HepG2 (cell line): ENCODE results near the gene CCDC30. TPM values are rescaled to one million over a fixed set of nuclear protein-coding genes. Genes with fewer than 3 reads are reported as not detected.

Source experiments
- ATAC-seq: fragments of 200-7000 bp; cut with Tn5 transposase; 3 replicates; pipeline ENCODE4 v1.9.1; 2020; ENCODE audit warnings: mild to moderate bottlenecking, moderate library complexity
- BruUV-seq: library from RNA; stranded (reverse); fragments of 400-500 nt; replicated peaks from 2 replicates; lab custom pipeline; 2021; lab: Mats Ljungman, UMichigan
- CTCF ChIA-PET: fragments of 300-600 bp; formaldehyde crosslinking; extraction: SDS; loops from one replicate; lab custom pipeline; 2021; ENCODE audit warnings: low total read pairs, inconsistent platforms, low intra/inter-chr PET ratio; lab: Yijun Ruan, JAX
- POLR2A ChIA-PET: fragments of 350-600 bp; sonication (Branson Sonifier 250); formaldehyde crosslinking; loops from one replicate; lab custom pipeline; 2020; ENCODE audit warnings: antibody characterized with exemption, inconsistent platforms; lab: Yijun Ruan, JAX
- DNase-seq: peaks from one replicate; pipeline ENCODE4 v3.0.0-alpha.2; 2015; ENCODE audit warnings: low spot score
- FAIRE-seq: peaks from 3 replicates; lab custom pipeline; 2011; peaks lifted over from hg19 to GRCh38; lab: Jason Lieb, UNC
- H2AFZ ChIP-seq: one replicate; pipeline ENCODE4 v1.6.1; 2011; ENCODE audit warnings: low read length, inconsistent platforms
- H3K27ac ChIP-seq: fragments of 300-600 bp; 3 replicates; pipeline ENCODE4 v1.8.0; 2011; ENCODE audit warnings: mixed run types, mild to moderate bottlenecking, mixed read lengths, low read length, inconsistent platforms; ENCODE audit not compliant: insufficient read depth; ENCODE audit errors: extremely low read length
- H3K27me3 ChIP-seq, 2 experiments: fragments of 200-600 bp in 1 of 2; 2 replicates in 1 of 2; 3 replicates in 1 of 2; pipeline versions ENCODE4 v1.6.0 to v1.8.0; 2011; ENCODE audit warnings: low read length in 2 of 2, mild to moderate bottlenecking in 2 of 2, moderate library complexity in 2 of 2, inconsistent platforms in 1 of 2; ENCODE audit not compliant: insufficient read depth in 2 of 2, control insufficient read depth in 1 of 2
- H3K36me3 ChIP-seq, 2 experiments: fragments of 200-600 bp in 1 of 2; replicated peaks in 1 of 2; 2 replicates in 1 of 2; 3 replicates in 1 of 2; pipeline versions ENCODE4 v1.5.1 to v1.8.0; 2011; ENCODE audit warnings: low read length in 2 of 2, inconsistent platforms in 1 of 2; ENCODE audit not compliant: insufficient read depth in 2 of 2, control insufficient read depth in 1 of 2
- H3K4me1 ChIP-seq: 2 replicates; pipeline ENCODE4 v1.5.1; 2012; ENCODE audit warnings: low read length, inconsistent platforms; ENCODE audit not compliant: insufficient read depth
- H3K4me2 ChIP-seq: 2 replicates; pipeline ENCODE4 v1.6.0; 2011; ENCODE audit warnings: low read depth, low read length, inconsistent platforms
- H3K4me3 ChIP-seq, 3 experiments: fragments of 200-600 bp in 1 of 3; sonication (generic), shearing (Covaris generic) in 1 of 3; replicated peaks in 1 of 3; 2 replicates each; pipeline ENCODE4 v1.5.1; 2011 to 2016; ENCODE audit warnings: low read length in 3 of 3, inconsistent platforms in 2 of 3, low read depth in 2 of 3, mild to moderate bottlenecking in 2 of 3, control low read depth in 1 of 3, mixed read lengths in 1 of 3; ENCODE audit not compliant: insufficient read depth in 1 of 3
- H3K79me2 ChIP-seq: one replicate; pipeline ENCODE4 v1.6.1; 2011; ENCODE audit warnings: low read length, inconsistent platforms; ENCODE audit not compliant: insufficient read depth
- H3K9ac ChIP-seq: 2 replicates; pipeline ENCODE4 v1.6.0; 2011; ENCODE audit warnings: mild to moderate bottlenecking, low read depth, low read length, inconsistent platforms; ENCODE audit not compliant: insufficient read depth
- H3K9me3 ChIP-seq: 2 replicates; pipeline ENCODE4 v1.5.1; 2012; ENCODE audit warnings: mild to moderate bottlenecking, low read length
- H4K20me1 ChIP-seq: 2 replicates; pipeline ENCODE4 v1.6.0; 2011; ENCODE audit warnings: inconsistent platforms, mild to moderate bottlenecking, low read length, moderate library complexity; ENCODE audit not compliant: insufficient read depth
- DRAP1 ChIP-seq: IDR thresholded peaks from 2 replicates; pipeline ENCODE4 v1.6.1; 2016; ENCODE audit warnings: missing genetic modification reagents, missing compliant biosample characterization
- EHMT2 ChIP-seq: fragments of 200-600 bp; sonication (generic); IDR thresholded peaks from 2 replicates; pipeline ENCODE4 v1.7.0; 2017; ENCODE audit warnings: antibody characterized with exemption, low read depth, low read length, borderline replicate concordance
- MEIS1 ChIP-seq: sonication (generic); formaldehyde crosslinking; IDR thresholded peaks from 2 replicates; pipeline ENCODE4 v1.9.0; 2021; ENCODE audit warnings: mild to moderate bottlenecking, missing genetic modification reagents, moderate library complexity, borderline replicate concordance
- NFYB ChIP-seq: sonication (generic); formaldehyde crosslinking; IDR thresholded peaks from 2 replicates; pipeline ENCODE4 v1.4.0; 2020; ENCODE audit warnings: missing genetic modification reagents
- PAX8 ChIP-seq: sonication (generic); formaldehyde crosslinking; IDR thresholded peaks from 2 replicates; pipeline ENCODE4 v1.8.0; 2022; ENCODE audit warnings: mild to moderate bottlenecking, missing genetic modification reagents, borderline replicate concordance
- TRAFD1 ChIP-seq: sonication (generic); formaldehyde crosslinking; IDR thresholded peaks from 2 replicates; pipeline ENCODE4 v1.5.1; 2020; ENCODE audit warnings: missing genetic modification reagents, mild to moderate bottlenecking, borderline replicate concordance
- U2AF2 ChIP-seq: fragments of 200-400 bp; formaldehyde crosslinking; IDR thresholded peaks from 2 replicates; pipeline ENCODE4 v1.6.1; 2017; ENCODE audit warnings: low read depth, mild to moderate bottlenecking, low read length
- ZNF274 ChIP-seq: sonication (generic); formaldehyde crosslinking; IDR thresholded peaks from 2 replicates; pipeline ENCODE4 v1.5.1; 2020; ENCODE audit warnings: mild to moderate bottlenecking, missing genetic modification reagents
- WGBS: methylation state at CpG from one replicate; pipeline ENCODE4 v1.1.6; 2017; ENCODE audit warnings: low lambda C conversion rate; 5-methylcytosine and 5-hydroxymethylcytosine counted together
- in situ Hi-C: cut with HindIII; loops from 2 replicates; pipeline ENCODE4 v1.10.0; 2017; ENCODE audit warnings: low pct_unique_long_range_greater_than_20kb; ENCODE audit not compliant: extremely low pct_ligation_motif_present
- intact Hi-C: fragments of 100-400 bp; cut with micrococcal nuclease; formaldehyde crosslinking; loops from one replicate; pipeline ENCODE4 v1.10.0; 2022; ENCODE audit not compliant: unreplicated experiment
- polyA plus RNA-seq, 8 experiments: library from polyadenylated mRNA; depleted of rRNA in 3 of 8; stranded (reverse) in 7 of 8; unstranded in 1 of 8; fragments of >200 nt; fragmentation: Illumina TruSeq in 4 of 8; extraction: Trizol in 4 of 8; gene quantifications; 2 replicates each; pipeline versions ENCODE4 v1.2.1 to v1.2.3, GENCODE V29; 2011 to 2016; ENCODE audit warnings: low read depth in 4 of 8, missing spikeins in 1 of 8, mixed read lengths in 1 of 8; ENCODE audit not compliant: insufficient read depth in 1 of 8
- total RNA-seq, 5 experiments: library from RNA; depleted of rRNA; stranded (reverse); fragments of >200 nt; fragmentation: Illumina TruSeq; extraction: Trizol; gene quantifications; 2 replicates each; pipeline ENCODE4 v1.2.3, GENCODE V29; 2016; ENCODE audit warnings: low read depth in 1 of 5

The CCDC30 gene
- total and polyA plus RNA-seq, 2 of the 13 experiments (the other 11 are each of a cell fraction or from before 2014, with no cell fraction given) = 0.25 to 0.77 TPM

GRCh38 chr1:42433369-42433768, 29.7 kb upstream of the CCDC30 start:
- DNase-seq (no peak), ATAC-seq (no peak), FAIRE-seq (no peak)
- TF ChIP-seq MEIS1 (CRISPR knock-in tag) (no peak), PAX8 (CRISPR knock-in tag) (no peak), U2AF2 (no peak), ZNF274 (CRISPR knock-in tag) (no peak), DRAP1 (no peak), TRAFD1 (CRISPR knock-in tag) (no peak), EHMT2 (no peak), NFYB (no peak)
- Histone ChIP-seq H3K27me3 (no peaks in the 10 kb centered on the region), H3K9me3 (no peaks in the 10 kb centered on the region), H2AFZ (no peak overlapping the region), H3K4me1 (peaks cover 42% of the 10 kb centered on the region), H3K4me3 (no peak overlapping the region), H3K9ac (no peak overlapping the region), H3K4me2 (no peak overlapping the region), H3K27ac (no peak overlapping the region), H3K36me3 (no peaks in the 10 kb centered on the region), H4K20me1 (no peaks in the 10 kb centered on the region), H3K79me2 (no peaks in the 10 kb centered on the region)
- intact Hi-C loops = no loop called here
- CTCF ChIA-PET = no interaction called here
- POLR2A ChIA-PET = no interaction called here
- 68% methylated on average over 6 of the region's 6 CpGs for WGBS
- no TSS peak for BruUV-seq
- in situ Hi-C loops = no loop called here
